ENCODE measurements around the gene REC114. TPM values are rescaled to one million over a fixed set of nuclear protein-coding genes. Genes with fewer than 3 reads are reported as not detected.
A peak's percentile ranks its signal among the peaks of the same experiment; 100 is the strongest.

REC114 gene
- total and polyA plus RNA-seq, 2 of the 8 experiments (the other 6 are each of a cell fraction or from before 2014, with no cell fraction given): 0.12 TPM; not detected in 1

GRCh38 chr15:73555080-73555479 lies 112.1 kb downstream of the REC114 start:
- CTCF ChIA-PET (ENCODE audit: partially characterized antibody): interaction anchor here (0.9 to 1.7 kb wide), 5 partner anchors 10 to 171 kb away, joined by 3 to 6 read pairs (median 3); no protein-coding TSS in a partner anchor
- H4K8ac ChIP-seq (ENCODE audit: extremely low read depth, insufficient read depth, low read length): no peak overlapping the region

More at GRCh38 chr15:73555080-73555479, 112.1 kb downstream of the REC114 start:
- no peak overlapping the region for H3K4ac ChIP-seq (replicated peaks; ENCODE audit: insufficient read length, low read depth, low read length)
- H3K18ac ChIP-seq (ENCODE audit: extremely low read depth, low read length): no peak overlapping the region
- no peak overlapping the region for H4K91ac ChIP-seq (replicated peaks; ENCODE audit: insufficient read length, low read length)
- TF ChIP-seq E2F6 (IDR thresholded peaks at IDR 0.05) (no peak), RAD21 (IDR thresholded peaks at IDR 0.05 in 1 of 2, conservative IDR thresholded peaks at IDR 0.05 in 1 of 2; ENCODE audit: low read depth in 2 of 2, low read length in 2 of 2) (peak in 1 of 2 experiments; percentile 21; a peak in 1 of 4 replicates), RBBP5 (IDR thresholded peaks at IDR 0.05; ENCODE audit: borderline replicate concordance, low read depth, low read length) (no peak)
- no peak overlapping the region for H3K4me2 ChIP-seq (ENCODE audit: insufficient read depth in 1 of 2, low read depth in 2 of 2, low read length in 2 of 2)
- no peak overlapping the region for H3K56ac ChIP-seq (replicated peaks; ENCODE audit: insufficient read length, low read depth, low read length)
- H3K79me1 ChIP-seq (ENCODE audit: low read depth, low read length): no peaks in the 10 kb centered on the region; the same call in 1 of the 2 replicates
- H2BK12ac ChIP-seq (ENCODE audit: low read depth, low read length): no peak overlapping the region
- no peak overlapping the region for H3K4me3 ChIP-seq (ENCODE audit: extremely low read depth in 1 of 4, insufficient read depth in 2 of 4, low read depth in 3 of 4, low read length in 4 of 4)
- H3K9me3 ChIP-seq (ENCODE audit: insufficient read depth in 2 of 2, low read depth in 1 of 2, low read length in 1 of 2): no peaks in the 10 kb centered on the region
- H3K36me3 ChIP-seq (ENCODE audit: control insufficient read depth in 2 of 4, insufficient read depth in 4 of 4, low read length in 3 of 4): peaks cover 0 to 23% (median 8%) of the 10 kb centered on the region in 4 experiments; a peak in 5 of 8 replicates
- POLR2A ChIA-PET (ENCODE audit: partially characterized antibody): interaction anchor here (1.0 to 1.2 kb wide), 2 partner anchors 9 to 14 kb away, joined by 3 to 4 read pairs; no protein-coding TSS in a partner anchor
- no peak overlapping the region for H2BK15ac ChIP-seq (ENCODE audit: low read length)
- no peak overlapping the region for H2BK5ac ChIP-seq (ENCODE audit: low read depth, low read length)
- no peak for FAIRE-seq
- H3K27ac ChIP-seq (ENCODE audit: low read depth, low read length): no peak overlapping the region
- H3K79me2 ChIP-seq (ENCODE audit: control insufficient read depth in 1 of 2, insufficient read depth in 2 of 2, low read length in 2 of 2): no peaks in the 10 kb centered on the region
- no peak overlapping the region for H2BK120ac ChIP-seq (replicated peaks; ENCODE audit: low read depth, low read length)
- no peak overlapping the region for H3K14ac ChIP-seq (ENCODE audit: insufficient read length)
- H3K23me2 ChIP-seq (ENCODE audit: low read depth, low read length): no peaks in the 10 kb centered on the region
- no peak overlapping the region for H2BK20ac ChIP-seq (ENCODE audit: low read length)
- WGBS, 2 experiments (ENCODE audit: extremely low coverage in 1 of 2, insufficient coverage in 1 of 2, insufficient read length in 1 of 2, insufficient replicate concordance in 2 of 2, low coverage in 1 of 2, low lambda C conversion rate in 2 of 2, missing lambda C conversion rate in 1 of 2): 86% methylated on average over 4 of the region's 4 CpGs; no CpG with 5 or more reads in 1 of the 2 experiments
- H4K20me1 ChIP-seq (replicated peaks in 1 of 2; ENCODE audit: control insufficient read depth in 1 of 2, insufficient read depth in 2 of 2, low read length in 2 of 2): no peaks in the 10 kb centered on the region
- H2AFZ ChIP-seq (ENCODE audit: low read length): no peak overlapping the region
- H2AK5ac ChIP-seq (ENCODE audit: low read depth, low read length): no peak overlapping the region
- H3K4me1 ChIP-seq (replicated peaks in 1 of 4; ENCODE audit: control insufficient read depth in 3 of 4, insufficient read depth in 4 of 4, low read length in 3 of 4): peaks cover 0 to 7% (median 5%) of the 10 kb centered on the region in 4 experiments; a peak in 5 of 7 replicates
- H4K5ac ChIP-seq (ENCODE audit: insufficient read length, low read depth, low read length): no peak overlapping the region
- no peak overlapping the region for H3K9ac ChIP-seq (replicated peaks in 1 of 4; ENCODE audit: extremely low read depth in 1 of 4, low read depth in 3 of 4, low read length in 3 of 4)
- H3K27me3 ChIP-seq (replicated peaks in 1 of 4; ENCODE audit: control insufficient read depth in 3 of 4, extremely low read depth in 1 of 4, insufficient read depth in 3 of 4, low read length in 3 of 4): no peaks in the 10 kb centered on the region
- no peak overlapping the region for H3K23ac ChIP-seq (ENCODE audit: insufficient read length)
- no peak for DNase-seq (ENCODE audit: low read depth in 1 of 2, low spot score in 2 of 2)
